Cerebellar nuclear complex (tissue), 1 donor: ENCODE data around the gene LIMK1.

ENCODE experiments used
- DNase-seq, 2 experiments: peaks; one replicate each; lab custom pipeline; 2025; lab: John Stamatoyannopoulos, UW

LIMK1 gene

DNA sequence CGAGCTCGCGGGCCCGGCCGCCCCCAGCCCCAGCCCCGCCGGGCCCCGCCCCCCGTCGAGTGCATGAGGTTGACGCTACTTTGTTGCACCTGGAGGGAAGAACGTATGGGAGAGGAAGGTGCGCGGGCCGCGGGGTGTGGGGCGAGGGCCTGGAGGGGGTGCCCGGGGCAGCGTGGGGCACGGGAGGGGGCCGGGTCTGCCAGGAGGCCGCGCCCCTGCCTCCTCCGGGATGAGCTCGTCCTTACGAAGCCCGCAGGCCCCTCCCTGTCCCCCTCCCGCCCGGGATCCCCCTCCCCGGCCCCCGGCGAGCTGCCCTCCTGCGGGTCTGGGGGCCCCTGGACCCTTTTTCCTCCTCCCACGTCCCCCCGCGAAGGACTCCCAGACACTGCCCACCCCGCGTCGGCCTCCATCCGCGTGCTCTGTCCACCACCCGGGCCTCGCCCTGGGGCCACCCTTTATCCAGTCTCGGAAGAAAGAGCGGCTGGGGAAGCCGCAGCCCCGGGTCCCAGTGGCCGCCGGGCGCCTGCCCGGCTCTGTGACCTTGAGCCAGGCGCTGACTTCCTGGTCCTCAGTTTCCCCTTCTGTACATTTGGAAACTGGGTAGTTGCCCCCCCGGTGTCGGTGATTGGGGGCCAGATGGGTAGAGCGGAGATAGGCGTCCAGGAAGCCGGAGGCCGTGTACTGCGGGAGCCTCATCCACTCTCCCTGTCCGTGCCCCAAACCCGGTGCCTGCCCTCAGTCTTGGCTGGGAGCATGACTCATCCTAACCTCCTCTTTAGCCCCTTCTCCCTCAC, 521 bp downstream of the LIMK1 start:
- no peak for DNase-seq

DNA sequence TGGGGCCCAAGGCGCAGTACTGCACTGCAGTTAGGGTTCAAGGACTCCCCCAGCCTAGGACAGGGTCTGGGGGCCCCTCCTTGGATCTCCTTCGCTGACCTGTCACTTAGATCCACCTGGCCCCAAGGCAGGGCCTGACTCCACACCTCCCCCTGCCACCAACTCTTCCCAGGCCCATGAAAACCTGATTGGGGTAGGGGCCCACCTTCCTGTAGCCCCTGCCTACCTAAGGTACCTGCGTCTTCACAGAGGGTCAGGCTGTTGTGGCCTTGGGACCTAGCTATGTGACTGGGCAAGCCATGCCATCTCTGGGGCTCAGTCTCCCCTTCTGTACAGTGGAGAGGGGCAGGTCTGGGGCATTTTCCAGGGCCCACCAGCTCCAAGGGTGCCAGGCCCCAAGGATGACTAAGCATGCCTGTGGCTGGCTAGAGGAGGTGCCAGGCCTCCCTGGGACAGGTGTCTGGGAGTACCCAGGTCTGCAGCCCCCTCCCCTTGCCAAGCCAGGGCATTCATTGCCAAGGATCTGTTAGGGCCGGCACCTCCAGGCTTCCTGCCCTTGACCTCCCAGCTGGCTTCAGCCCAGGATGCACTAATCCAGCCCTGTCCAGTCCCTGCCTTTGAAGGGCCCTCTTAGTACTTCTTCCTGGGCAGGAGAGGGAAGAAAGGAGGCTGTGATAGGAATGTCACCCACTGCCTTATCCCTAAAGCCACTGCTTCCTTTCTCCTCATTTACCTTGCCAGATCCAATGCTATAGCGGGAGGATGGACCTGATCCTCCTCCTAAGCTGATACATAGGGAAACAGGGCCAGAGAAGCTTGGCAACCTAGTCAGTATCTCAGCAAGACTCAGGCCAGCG, 1.3 kb downstream of the LIMK1 start:
- no peak for DNase-seq

- DNase-seq, result no peak
Measured at GRCh38 chr7:74087791-74088453, 4.3 kb downstream of the LIMK1 start.

DNA sequence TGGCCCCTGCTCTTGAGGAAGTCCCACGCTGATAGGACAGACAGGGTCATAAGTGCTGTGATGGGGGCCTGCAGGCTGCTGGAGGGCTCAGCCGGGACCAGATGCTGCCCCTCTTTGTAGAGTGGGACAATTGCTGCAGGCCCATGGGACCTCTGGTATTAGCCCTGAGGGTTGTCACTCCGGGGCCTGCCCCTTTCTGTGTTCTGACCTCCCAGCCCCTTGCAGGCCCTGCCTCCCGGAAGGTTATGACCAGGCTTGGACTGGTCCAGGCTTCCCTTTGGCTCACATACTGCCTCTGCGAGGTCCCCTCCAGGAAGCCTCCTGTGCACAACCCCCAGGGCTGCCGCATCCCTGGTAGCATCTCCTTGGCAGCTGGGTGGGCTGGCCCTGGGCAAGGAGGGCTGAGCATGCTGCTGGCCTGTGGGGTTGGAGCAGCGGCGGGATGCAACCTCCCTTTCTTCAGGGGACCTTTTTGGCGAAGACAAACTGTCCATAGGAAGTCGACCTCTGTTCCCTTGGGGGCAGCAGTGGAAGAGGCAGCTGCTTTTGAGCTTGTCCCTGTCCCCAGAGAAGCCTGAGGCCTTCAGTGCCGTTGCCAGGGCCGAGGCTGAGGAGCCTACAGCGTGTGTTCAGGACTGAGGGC, 8.8 kb downstream of the LIMK1 start:
- DNase-seq, result no peak

DNA sequence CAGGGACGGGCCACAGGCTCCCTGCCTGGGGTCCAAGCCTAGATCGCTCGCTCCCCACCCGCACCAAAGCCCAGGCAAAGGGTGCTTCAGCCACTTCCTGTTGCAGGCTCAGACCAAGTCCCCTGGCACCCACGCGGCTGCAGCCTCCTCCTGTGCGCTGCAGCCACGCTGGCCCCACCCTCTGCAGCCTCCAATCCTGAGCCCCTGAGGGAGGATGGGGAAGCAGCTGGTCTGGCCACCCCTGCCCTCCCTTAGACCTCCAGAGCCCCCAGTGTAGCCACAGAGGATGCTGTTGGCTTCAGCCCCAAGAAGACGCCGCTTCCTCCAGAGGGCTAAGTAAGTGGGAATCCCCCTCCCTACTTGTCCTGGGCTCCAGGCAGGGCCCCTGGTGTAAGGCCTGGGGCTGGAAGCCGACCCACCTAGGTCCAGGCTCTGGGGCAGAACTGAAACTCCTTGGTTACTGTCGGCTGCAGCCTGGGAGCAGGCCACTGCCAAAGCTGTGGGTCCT, 9.4 kb downstream of the LIMK1 start:
- DNase-seq, result no peak

GRCh38 chr7:74093671-74094223, 10.1 kb downstream of the LIMK1 start:
- DNase-seq, result no peak

DNA sequence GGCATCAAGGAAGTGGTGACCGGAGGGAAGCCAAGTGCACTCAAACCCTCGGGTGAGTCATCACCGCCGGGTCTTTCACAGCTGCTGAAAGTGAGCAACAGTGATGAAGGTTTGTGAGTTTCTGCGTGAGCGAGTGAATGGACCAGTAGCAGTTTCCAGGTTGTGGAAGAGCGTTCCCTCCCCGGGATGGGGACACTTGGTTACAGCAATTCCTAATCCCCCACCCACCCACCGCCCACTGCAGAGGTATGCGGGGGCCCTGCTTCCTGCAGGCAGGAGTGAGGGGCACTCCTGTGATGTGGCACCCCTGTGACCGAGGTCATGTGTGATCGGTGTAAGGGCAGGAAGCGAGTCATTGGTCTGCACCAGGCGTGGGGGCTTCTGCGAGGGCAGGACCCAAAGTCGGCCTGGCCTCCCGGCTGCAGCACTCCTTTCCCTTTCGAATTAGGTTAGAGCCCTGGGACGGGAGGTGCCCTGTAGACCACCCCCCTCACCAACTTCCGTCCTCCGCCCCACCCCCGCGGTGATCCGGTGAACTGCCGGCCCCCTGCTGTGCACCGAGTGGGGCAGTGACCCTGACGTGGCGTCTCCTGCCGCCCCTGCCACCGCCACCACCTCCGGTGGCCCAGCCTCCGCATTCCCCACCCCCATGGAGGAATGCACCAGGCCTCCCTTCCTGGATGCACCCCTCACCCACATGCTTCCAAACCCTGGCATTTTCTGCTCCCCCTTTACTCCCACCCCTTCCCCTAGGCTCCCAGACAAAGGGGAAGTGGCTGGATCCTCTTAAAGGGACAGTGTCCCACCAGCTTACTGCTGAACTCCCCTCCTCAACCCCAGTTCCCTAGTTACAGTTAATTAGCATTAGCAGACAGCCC, 10.9 kb downstream of the LIMK1 start:
- no peak for DNase-seq

GRCh38 chr7:74095135-74095534, 11.5 kb downstream of the LIMK1 start:
- no peak for DNase-seq

DNA sequence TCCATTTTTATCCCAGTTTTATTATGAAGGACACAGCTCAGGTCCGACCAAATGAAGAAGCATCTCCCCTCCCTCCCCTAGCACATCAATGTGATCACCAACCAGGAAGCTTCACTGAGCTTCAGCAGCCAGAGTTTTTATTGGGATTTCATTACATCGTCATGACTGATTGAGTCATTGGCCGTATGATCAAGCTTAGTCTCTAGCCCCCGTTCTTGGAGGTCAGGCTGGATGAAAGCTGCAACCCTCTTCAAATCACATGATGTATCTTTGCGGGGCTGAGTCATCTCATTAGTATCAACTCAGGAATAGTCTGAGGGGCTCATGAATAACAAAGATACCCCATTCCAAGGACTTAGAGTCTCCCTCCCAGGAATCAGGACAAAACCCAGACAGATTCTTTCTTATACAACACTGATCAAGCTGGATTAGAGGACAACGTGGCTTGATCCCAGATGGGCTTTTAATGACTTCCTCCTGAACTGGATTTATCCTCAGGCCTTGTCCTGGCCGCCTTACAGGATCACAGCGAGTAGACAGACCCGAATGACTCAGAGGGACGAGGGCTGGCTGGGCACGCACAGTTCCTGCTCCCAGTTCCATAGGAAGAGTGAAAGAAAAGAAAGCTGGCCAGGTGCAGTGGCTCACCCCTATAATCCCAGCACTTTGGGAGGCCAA, 14.5 kb downstream of the LIMK1 start:
- no peak for DNase-seq

DNA sequence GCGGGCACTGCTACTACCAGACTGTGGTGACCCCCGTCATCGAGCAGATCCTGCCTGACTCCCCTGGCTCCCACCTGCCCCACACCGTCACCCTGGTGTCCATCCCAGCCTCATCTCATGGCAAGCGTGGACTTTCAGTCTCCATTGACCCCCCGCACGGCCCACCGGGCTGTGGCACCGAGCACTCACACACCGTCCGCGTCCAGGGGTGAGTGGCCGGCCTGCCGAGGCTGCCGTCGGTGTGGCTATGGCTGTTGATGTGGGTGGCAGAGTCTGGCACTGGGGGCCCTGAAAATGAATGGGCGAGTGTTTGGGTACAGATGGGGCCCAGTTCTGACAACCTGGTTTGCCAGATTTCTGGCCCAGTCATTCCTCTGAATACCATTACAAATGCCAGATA, 15.4 kb downstream of the LIMK1 start:
- no peak for DNase-seq

- no peak for DNase-seq
Measured at GRCh38 chr7:74101061-74101681, 17.6 kb downstream of the LIMK1 start.

DNA sequence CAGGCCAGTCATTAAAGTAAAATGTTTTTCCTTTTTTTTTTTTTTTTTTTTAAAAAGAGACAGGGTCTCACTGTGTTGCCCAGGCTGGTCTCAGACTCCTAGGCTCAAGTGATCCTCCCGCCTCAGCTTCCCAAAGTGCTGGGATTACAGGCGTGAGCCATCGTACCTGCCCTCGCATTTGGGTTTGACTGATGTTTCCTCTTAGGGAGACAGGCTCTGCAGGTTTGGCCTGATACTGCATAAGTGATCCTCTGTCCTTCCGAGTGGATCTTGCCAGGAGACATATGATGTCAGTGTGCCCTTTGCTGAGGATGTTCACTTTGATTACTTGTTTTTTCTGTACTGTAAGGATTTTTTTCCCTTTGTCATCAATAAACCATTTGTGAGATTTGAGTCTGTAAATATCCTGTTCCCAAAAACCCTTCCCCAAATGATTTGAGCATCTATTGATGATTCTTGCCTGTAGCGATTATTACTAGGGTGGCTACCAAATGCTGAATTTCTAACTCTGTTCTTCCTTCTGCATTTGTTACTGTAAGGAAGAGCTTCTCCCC, 19.7 kb downstream of the LIMK1 start:
- no peak for DNase-seq

DNA sequence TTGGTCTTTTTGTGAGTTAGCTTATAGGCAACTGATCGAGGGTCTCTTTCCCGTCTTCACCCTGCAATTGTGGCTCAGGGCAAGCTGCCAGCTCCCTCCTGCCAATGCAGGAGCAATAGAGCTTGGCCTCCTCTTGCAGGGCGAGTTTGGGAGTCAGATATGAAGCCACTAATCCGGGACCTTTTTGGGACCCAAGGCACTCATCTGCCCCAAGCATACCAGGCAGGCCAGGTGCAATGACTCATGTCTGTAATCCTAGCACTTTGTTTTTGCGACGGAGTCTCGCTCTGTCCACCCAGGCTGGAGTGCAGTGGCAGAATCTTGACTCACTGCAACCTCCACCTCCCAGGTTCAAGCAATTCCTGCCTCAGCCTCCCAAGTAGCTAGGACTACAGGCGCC, 21.1 kb downstream of the LIMK1 start:
- no peak for DNase-seq

GRCh38 chr7:74105992-74106391, 22.4 kb downstream of the LIMK1 start:
- DNase-seq, result no peak

DNA sequence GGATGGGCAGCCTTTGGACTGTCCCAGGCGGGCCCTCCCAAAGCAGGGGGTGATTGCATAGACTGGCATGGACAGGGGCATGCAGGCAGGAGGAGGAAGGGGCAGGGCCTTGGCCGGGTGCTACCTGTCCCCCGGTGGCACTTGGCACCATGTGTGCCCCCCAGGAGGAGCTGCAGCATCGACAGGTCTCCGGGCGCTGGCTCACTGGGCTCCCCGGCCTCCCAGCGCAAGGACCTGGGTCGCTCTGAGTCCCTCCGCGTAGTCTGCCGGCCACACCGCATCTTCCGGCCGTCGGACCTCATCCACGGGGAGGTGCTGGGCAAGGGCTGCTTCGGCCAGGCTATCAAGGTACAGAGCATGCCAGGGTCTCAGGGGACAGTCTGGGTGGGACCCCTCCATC, 23.2 kb downstream of the LIMK1 start:
- DNase-seq, result no peak

GRCh38 chr7:74115326-74115725, 31.7 kb downstream of the LIMK1 start:
- no peak for DNase-seq

GRCh38 chr7:74116356-74116755, 32.8 kb downstream of the LIMK1 start:
- DNase-seq, result no peak

DNA sequence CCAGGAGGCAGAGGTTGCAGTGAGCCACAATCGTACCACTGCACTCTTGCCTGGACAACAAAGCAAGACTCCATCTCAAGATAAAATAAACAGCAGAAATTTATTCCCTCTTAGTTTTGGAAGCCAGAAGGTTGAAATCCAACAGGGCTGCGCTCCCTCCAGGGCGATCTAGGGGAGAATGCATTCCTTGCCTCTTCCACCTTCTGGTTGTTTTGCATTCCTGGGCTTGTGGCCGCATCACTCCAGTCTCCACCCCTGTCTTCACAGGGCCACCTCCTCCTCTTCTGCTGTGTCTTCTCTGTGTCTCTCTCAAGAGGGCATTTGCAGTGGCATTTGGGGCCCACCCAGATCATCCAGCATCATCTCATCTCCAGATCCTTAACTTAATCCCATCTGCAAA, 36.2 kb downstream of the LIMK1 start:
- no peak for DNase-seq
